Omental fat pad (tissue), 4 donors: Measurements from ENCODE around the gene AGMAT. TPM values are rescaled to one million over a fixed set of nuclear protein-coding genes. Genes with fewer than 3 reads are reported as not detected.

Experiments
- ATAC-seq: fragments of 150-250 bp; one replicate; pipeline ENCODE4 v1.9.1; 2016; ENCODE audit warnings: mild to moderate bottlenecking, moderate library complexity; ENCODE audit not compliant: low FRiP score
- DNase-seq: peaks from one replicate; pipeline ENCODE4 v3.0.0-alpha.2; 2019; ENCODE audit warnings: low spot score
- CTCF ChIP-seq, 3 donors: fragments of 450-650 bp; IDR thresholded peaks; one replicate each; pipeline ENCODE4 v1.5.1; 2016 to 2017; ENCODE audit warnings: antibody characterized with exemption in 3 of 3, mild to moderate bottlenecking in 3 of 3, moderate library complexity in 2 of 3
- total RNA-seq, 4 donors: library from RNA; depleted of rRNA; stranded (reverse); fragments of >200 nt; gene quantifications; one replicate each; pipeline ENCODE4 v1.1.0, GENCODE V29; 2016

AGMAT gene
- total RNA-seq, 4 donors from 2014 or later, result 0.24 to 0.65 (median 0.44) TPM; not detected in 1

- ATAC-seq (no peak), DNase-seq (no peak)
- TF ChIP-seq CTCF (IDR thresholded peaks at IDR 0.05), result no peak
Observed at GRCh38 chr1:15526021-15526489, 58.8 kb downstream of the AGMAT start.

- TF ChIP-seq CTCF (IDR thresholded peaks at IDR 0.05), result no peak
- ATAC-seq, result peak; percentile 60
- DNase-seq, result no peak
Observed at GRCh38 chr1:15525050-15526020, 59.5 kb downstream of the AGMAT start.

- no peak for TF ChIP-seq CTCF (IDR thresholded peaks at IDR 0.05)
- ATAC-seq (peak; percentile 63), DNase-seq (peak; percentile 99)
Observed at GRCh38 chr1:15524283-15525049, 60.4 kb downstream of the AGMAT start.

GRCh38 chr1:15524021-15524282 is 60.9 kb downstream of the AGMAT start, which contains the start of gene CASP9:
Gene CASP9, minus strand, starts transcription at chr1:15524215. Its CDS starts 15 bp downstream, at chr1:15524200.
- no peak for DNase-seq
- TF ChIP-seq CTCF (IDR thresholded peaks at IDR 0.05), result no peak
- ATAC-seq, result no peak

- no peak for TF ChIP-seq CTCF (IDR thresholded peaks at IDR 0.05)
- DNase-seq, result no peak
- no peak for ATAC-seq
Observed at GRCh38 chr1:15523104-15524020, 61.5 kb downstream of the AGMAT start.

- no peak for TF ChIP-seq CTCF (IDR thresholded peaks at IDR 0.05)
Observed at GRCh38 chr1:15522551-15522950, 62.3 kb downstream of the AGMAT start.

More at GRCh38 chr1:15522551-15522950, 62.3 kb downstream of the AGMAT start:
- DNase-seq (no peak), ATAC-seq (no peak)
